IPS DF 4.7 (cell line): ENCODE results near the gene ATF1.
A peak's percentile ranks its signal among the peaks of the same experiment; 100 is the strongest.
"Not testable (repeated sequence)": the region's sequence is repeated elsewhere in the genome, so short reads cannot be mapped to it uniquely, and the experiment has no call there.

Experiments used
- DNase-seq: peaks from one replicate; pipeline ENCODE4 v3.0.0-alpha.2; 2013; ENCODE audit warnings: low spot score; ENCODE audit errors: extremely low read depth

The ATF1 gene

DNA sequence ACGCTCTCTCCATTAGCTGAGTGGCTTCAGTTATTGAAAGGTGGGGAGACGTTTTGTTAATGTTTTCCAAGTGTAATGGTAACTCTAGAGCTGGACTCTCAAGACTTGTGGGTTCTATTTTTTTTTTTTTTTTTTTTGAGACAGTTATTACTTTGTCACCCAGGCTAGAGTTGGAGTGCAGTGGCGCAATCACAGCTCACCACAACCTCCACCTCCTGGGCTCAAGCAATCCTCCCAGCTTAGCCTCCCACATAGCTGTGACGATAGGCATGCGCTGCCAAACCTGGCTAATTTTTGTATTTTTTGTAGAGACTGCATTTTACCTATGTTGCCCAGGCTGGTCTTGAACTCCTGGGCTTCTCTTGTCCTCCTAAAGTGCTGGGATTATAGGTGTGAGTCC lies 26.2 kb downstream of the ATF1 start:
- DNase-seq = no peak

DNA sequence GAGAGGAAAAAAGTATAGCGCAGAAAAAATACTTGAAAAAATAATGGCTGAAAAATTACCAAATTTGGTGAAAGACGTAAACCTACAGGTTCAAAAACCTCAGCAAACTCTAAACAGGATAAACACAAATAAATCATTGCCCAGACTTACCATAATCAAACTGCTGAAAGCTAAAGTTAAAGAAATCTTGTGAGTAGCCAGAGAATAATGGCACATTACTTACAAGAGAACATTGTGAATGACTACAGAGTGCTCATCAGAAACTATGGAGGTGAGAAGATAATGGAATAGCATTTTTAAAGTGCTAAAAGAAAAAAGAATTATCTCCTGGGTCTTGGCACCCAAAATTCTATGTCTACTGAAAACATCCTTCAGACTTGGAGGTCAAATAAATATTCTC lies 36.0 kb downstream of the ATF1 start:
- no peak for DNase-seq

DNA sequence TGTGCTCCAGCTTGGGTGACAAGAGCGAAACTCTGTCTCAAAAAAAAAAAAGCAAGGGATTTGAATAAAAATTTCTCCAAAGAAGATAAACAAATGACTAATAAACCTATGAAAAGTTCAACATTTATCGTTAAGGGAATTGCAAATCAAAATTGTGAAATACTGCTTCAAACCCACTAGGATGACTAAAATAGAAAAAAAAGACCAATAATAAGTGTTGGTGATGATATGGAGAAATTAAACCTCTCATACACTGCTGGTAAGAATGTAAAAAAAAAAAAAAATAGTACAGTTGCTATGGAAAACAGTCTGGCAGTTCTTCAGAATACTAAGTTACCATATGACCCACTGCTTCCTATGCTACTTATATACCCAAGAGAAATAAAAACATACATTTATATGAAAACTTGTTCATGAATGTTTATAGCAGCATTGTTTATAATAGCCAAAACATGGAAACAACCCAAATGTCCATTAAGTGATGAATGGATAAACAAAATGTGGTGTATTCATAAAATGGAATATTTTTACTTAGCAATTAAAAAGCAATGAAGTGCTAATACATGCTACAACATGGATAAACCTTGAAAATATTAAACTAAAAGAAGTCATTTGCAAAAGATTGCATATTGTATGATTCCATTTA lies 39.5 kb downstream of the ATF1 start:
- DNase-seq = no peak

DNA sequence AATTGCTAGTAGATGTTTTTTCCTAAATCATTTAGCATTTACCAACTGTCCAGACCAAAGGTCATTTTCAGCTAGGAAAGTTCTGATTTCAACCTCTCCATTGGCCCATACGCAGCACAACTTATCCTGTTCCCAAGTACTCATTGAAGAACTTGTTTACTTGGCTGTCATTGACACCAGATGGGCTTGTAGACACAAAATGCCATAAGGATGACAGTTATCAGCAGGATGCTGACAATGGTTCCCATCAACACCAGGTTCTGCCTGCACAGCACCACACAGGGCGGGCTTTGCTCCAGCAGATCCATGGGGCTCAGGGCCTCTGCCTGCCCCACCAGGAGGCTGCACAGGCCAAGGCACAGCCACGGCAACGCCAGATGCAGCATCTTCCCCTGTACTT lies 42.3 kb downstream of the ATF1 start:
- no peak for DNase-seq

DNA sequence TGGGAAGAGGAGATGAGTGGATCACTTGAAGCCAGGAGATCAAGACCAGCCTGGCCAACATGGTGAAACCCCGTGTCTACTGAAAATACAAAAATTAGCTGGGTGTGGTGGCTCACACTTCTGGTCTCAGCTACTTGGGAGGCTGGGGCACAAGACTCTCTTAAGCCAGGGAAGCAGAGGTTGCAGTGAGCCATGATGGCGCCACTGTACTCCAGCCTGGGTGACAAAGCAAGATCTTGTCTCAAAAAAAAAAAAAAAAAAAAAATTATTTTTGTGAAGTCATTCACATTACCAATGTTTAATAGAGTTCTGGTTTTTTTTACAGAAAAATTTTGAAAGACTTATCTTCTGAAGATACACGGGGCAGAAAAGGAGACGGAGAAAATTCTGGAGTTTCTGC lies 45.2 kb downstream of the ATF1 start:
- DNase-seq = not testable (repeated sequence)

DNA sequence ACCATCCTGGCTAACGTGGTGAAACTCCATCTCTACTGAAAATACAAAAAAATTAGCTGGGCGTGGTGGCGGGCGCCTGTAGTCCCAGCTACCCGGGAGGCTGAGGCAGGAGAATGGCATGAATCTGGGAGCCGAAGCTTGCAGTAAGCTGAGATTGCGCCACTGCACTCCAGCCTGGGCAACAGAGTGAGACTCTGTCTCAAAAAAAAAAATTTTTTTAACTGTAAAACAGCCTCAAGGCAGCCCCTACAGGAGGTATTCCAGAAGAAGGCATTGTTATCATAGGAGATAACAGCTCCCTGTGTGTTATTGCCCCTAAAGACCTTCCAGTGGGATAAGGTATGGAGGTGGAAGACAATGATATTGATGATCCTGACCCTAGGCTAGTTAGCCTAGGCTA lies 51.0 kb downstream of the ATF1 start:
- not testable (repeated sequence) for DNase-seq

DNA sequence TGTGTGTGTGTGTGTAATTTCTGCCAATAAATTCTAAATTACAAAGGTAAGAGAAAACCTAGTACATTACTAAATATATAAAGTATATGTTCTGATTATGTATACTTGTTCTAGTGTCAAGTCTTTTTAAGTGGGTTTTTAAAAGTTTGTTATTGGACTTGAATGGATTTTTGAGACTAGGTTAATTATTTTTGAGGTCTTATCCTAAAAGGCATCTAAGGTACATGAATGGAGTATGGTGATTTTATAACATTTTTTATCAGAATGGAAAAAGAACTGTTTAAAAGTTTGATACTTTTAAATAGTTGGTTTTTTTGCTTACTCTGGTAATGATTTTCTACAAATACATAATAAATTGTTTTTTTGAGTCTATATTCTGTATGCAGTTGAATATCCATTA lies 56.3 kb downstream of the ATF1 start:
- DNase-seq = no peak

DNA sequence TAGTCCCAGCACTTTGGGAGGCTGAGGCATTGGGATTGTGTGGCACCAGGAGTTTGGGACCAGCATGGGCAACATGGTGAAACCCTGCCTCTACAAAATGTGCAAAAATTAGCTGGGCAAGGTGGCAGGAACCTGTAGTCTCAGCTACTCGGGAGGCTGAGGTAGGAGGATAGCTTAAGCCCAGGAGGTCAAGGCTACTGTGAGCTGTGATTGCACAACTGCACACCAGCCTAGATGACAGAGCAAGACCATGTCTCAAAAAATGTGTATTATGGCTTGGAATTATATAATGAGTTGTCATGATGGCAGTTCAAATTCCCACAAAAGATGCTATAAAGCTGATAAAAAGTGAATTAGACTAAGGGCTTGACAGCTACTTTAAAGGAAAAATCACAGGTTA lies 58.2 kb downstream of the ATF1 start:
- no peak for DNase-seq

DNA sequence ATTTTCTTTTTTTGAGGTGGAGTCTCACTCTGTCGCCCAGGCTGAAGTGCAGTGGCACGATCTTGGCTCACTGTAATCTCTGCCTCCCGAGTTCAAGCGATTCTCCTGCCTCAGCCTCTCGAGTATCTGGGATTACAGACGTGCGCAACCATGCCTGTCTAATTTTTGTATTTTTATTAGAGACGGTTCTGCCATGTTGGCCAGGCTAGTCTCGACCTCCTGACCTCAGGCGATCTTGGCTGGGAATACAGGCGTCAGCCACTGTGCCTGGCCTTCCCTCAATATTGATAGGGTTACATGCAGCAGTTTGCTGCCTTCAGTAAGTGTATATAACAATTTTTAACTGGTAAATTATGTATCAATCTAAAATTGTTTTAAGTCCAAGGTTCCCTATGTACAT lies 59.8 kb downstream of the ATF1 start:
- not testable (repeated sequence) for DNase-seq

DNA sequence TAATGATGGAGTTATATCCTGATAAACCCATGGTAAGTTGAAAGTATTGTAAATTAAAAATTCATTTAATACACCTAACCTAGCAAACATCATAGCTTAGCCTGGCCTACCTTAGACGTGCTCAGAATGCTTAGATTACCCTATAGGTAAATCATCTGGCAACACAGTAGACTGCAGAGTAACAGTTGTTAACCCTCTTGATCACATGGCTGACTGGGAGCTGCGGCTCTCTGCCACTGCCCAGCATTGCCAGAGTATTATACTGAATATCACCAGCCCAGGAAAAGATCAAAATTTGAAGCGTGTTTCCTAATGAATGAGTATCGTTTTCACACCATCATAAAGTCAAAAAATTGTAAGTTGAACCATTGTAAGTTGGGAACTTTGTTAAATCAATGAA lies 61.0 kb downstream of the ATF1 start:
- no peak for DNase-seq

DNA sequence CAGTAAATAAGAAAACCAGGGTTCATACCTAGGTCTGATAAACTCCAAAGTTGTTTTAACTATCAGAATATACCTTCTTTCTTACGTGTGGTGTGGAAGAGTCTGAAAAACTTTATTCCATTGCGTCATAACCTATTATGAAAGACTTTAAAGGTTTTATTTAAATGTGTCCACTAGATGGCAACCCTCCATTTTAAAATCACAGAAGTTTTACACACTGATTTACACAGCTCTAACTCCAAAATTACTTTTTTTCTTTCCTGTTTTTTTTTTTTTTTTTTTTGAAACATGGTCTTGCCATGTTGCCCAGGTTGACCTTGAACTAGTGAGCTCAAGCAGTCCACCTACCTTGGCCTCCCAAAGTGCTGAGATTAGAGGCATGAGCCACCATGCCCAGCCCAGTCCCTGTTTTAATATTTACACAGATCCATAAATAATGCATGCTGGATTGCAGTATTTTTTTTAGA lies 61.5 kb downstream of the ATF1 start:
- DNase-seq = no peak

DNA sequence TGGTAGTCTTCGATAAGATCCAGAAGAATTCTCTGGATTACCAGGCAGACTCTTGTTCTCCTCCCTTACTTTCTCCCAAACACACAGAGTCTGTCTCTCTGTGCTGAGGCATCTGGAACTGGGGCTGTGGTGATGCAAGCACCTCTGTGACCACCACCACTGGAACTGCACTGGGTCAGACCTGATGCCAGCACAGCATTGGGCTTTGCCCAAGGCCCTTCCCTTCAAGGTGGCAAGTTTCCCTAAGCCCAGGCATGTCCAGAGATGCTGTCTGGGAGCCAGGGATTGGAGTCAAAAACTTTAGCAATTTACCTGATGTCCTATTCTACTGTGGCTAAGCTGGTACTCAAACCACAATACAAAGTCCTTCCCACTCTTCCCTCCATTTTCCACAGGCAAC lies 64.2 kb downstream of the ATF1 start:
- no peak for DNase-seq

DNA sequence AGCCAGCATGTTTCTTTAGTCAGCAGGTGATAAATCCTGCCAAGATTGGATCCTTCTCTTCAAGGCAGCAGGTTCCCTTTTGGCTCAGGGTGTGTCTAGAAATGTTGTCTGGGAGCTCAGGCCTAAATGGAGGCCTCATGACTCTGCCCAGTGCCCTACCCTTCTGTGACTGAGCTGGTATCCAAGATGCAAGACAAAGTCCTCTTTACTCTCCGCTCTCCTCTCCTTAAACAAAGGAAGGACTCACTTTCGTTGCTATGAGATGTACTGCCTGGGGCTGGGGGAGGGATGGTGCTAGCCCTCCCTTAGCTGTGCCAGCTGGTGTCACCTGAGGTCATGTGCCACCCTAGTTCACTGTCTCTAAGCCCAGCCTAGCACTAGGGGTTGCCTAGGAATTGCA lies 65.0 kb downstream of the ATF1 start:
- no peak for DNase-seq

DNA sequence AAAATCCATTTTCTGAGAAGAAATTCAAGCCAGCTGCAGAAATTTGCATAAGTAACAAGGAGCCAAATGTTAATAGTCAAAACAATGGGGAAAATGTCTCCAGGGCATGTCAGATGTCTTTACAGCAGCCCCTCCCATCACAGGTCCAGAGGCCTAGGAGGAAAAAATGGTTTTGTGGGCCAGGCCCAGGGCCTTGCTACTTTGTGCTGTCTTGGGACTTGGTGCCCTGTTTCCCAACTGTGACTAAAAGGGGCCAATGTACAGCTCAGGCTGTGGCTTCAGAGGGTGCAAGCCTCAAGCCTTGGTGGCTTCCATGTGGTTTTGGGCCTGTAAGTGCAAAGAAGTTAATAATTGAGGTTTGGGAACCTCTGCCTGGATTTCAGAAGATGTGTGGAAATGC lies 69.9 kb downstream of the ATF1 start:
- DNase-seq = not testable (repeated sequence)

DNA sequence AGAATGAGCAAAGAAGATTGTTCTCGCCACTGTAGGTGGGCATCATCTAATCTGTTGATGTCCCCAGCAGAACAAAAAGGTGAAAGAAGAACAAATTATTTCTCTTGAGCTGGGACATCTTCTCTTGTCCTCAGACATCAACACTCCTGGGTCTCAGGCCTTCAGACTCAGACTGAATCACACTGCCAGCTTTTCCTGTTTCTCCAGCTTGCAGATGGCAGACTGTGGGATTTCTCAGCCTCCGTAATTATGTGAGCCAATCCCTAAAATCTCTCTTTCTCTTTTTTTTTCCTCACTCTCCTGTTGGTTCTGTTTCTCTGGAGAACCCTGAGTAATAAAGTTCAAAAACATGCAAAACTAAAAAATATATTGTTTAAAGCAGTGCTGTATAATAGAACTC lies 75.1 kb downstream of the ATF1 start:
- DNase-seq = no peak

DNA sequence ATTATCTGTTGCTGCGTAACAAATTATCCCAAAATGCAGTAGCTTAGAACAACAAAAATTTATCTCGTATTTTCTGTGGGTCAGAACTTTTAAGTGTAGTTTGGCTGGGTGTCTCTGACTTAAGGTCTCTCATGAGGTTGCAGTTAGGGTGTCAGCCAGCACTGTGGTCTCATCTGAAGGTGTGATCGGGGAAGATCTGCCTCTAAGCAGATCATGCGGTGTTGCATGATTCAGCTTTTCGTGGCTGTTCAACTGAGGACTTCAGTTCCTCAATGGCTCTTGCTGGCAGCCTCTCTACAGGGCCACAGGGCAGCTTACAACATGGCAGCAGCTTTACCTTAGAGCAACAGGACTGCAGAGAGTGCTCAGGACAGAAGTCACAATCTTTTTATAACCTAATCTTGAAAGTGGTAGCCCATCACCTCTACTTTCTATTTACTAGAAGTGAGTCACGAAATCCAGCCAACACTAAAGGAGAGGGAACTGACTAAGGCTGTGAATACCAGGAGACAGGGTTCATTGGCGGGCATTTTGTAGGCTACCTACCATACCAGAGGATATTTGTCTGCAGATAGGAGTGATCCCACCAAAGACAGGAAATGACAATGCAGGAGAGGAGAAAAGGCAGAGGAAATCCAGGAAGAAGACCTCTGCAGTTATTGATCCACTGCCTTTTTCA lies 77.0 kb downstream of the ATF1 start:
- DNase-seq = no peak

DNA sequence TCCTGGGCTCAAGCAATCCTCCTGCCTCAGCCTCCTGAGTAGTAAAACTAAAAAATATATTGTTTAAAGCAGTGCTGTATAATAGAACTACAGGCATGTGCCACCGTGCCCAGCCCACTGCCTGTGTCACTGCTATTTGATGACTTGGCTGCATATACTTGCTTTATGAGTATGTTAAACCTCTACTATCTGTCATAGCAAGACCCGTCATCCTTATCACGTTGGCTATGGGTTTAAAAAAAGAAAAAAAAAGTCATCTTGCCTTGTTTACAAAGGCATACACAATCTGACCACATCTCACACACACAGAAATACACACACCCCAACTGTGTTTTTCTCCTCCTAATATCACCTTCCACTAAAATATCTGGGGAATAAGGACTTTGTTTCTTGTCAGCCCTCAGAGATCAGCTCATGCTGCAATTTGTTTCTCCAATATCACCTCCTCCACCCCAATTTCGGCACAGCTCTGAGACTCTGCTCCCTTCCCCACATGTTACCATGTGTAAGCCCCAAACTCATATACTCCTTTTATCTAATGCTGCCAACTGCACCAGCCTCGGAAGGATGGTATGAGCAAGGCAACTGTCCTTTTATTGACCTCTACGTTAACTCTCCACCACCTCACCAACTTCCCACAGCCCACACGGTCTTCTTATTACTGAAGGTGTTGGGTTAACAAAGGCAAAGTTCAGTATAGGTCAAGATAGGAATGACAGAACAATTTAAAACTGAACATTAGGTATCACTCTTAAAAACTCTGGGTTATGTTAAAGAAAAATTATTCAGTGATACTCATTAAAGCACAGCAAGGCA lies 78.0 kb downstream of the ATF1 start:
- DNase-seq = no peak

DNA sequence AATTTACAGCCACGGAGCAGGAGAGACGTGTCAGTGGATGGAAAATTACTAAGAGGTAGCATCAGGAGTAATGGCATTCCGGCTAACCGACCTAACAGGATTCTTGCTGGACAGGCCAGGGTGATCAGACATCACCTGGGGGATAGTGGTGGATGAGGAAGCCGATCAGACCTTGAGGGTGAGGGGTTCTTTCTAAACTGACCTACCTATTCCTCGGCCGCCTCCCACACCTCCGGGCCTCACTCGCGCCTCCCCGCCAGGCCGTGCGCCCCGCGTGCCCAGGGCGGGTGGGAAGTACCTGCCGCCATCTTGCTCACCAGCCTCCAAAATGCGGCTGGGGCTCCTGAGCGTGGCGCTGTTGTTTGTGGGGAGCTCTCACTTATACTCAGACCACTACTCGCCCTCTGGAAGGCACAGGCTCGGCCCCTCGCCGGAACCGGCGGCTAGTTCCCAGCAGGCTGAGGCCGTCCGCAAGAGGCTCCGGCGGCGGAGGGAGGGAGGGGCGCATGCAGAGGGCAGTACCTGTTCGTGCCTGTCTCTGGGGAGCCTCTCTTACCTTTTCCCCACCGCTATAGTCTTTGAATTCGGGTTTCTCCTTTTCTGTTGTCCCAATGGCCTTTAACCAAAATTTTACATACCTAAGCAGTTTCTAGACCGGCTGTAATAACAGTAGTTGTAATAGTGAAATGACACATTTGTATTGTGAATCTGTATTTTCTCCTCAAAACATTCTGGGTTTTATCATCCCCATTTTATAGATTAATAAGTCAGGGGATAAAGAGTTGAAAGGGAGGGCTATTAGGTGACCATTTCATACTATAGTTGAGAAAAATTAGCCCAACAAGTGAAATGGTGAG lies 79.0 kb downstream of the ATF1 start, which contains the start of gene TMPRSS12:
TSS of gene TMPRSS12 (plus strand) at position 290 of the 857 bp plus-strand sequence. CDS start at position 329, 39 bp downstream.
- peak; percentile 58 for DNase-seq

DNA sequence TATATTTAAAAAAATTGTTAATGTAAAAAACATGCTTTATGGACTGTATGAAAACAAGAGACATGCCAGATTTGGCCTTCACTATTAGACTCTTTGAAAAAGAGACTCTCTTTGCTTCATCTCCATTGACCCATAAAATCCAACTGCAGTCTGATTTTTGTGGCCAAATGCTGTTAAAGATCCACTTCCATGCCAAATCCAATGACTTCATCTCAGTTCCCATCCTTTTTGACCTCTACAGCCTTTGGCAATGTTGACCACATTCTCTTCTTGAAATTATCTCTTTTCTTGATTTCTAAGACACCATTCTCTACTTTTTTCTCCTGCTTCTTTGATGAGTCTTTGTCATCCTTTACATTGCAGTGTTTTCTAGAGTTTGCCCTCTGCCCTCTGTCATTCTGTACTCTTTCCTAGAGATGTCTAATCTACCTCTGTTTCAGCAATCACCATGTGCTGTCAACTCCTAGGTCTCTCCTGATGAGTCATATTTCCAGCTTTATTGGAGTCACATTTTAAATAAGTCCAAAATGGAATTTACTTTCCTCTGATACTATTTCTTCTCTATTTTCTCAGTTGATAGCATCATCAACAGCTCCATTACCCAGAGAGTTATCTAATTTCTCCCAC lies 81.2 kb downstream of the ATF1 start:
- no peak for DNase-seq

DNA sequence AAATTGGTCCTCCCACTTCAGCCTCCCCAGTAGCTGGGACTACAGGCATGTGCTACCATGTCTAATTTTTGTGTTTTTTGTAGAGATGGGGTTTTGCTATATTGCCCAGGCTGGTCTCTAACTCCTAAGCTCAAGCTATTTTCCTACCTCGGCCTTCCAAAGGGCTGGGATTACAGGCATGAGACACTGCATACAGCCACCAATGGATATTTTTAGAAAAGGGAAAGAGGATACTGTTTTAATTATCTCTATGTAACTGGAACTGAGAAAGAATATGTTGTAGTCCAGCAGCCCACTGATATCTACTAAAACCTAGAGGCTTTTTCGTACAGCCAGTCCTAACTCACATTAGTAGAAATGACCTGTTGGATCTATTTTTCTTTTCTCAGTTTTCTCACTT lies 85.1 kb downstream of the ATF1 start:
- no peak for DNase-seq

DNA sequence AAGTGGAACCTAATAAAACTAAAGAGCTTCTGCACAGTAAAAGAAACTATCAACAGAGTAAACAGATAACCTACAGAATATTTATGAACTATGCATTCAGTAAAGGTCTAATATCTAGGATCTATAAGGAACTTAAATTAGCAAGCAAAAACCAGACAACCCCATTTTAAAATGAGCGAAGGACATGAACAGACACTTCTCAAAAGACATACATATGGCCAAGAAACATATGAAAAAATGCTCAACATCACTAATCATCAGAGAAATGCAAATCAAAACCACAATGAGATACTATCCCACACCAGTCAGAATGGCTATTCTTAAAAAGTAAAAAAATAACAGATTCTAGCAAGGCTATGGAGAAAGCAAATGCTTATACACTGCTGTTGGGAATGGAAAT lies 91.3 kb downstream of the ATF1 start:
- not testable (repeated sequence) for DNase-seq
